WTC11 (cell line): ENCODE measurements around the gene MAMLD1.

ENCODE experiments used
- CTCF ChIP-seq: fragments of 200-600 bp; IDR thresholded peaks from 2 replicates; pipeline ENCODE4 v1.8.0; 2022; ENCODE audit warnings: antibody characterized with exemption
- E2F1 ChIP-seq: sonication (generic); formaldehyde crosslinking; IDR thresholded peaks from 2 replicates; pipeline ENCODE4 v1.8.0; 2022; ENCODE audit warnings: mild to moderate bottlenecking, missing genetic modification reagents
- HMGXB4 ChIP-seq: sonication (generic); formaldehyde crosslinking; IDR thresholded peaks from 2 replicates; pipeline ENCODE4 v1.8.1; 2023; ENCODE audit warnings: mild to moderate bottlenecking, moderate library complexity, missing genetic modification reagents
- KAT7 ChIP-seq: sonication (generic); formaldehyde crosslinking; IDR thresholded peaks from 2 replicates; pipeline ENCODE4 v1.8.1; 2023; ENCODE audit warnings: missing genetic modification reagents, mild to moderate bottlenecking, borderline replicate concordance
- NFYB ChIP-seq: sonication (generic); formaldehyde crosslinking; conservative IDR thresholded peaks from 2 replicates; pipeline ENCODE4 v1.8.0; 2022; ENCODE audit warnings: low read depth, missing genetic modification reagents
- TEAD1 ChIP-seq: sonication (generic); formaldehyde crosslinking; IDR thresholded peaks from 2 replicates; pipeline ENCODE4 v1.8.0; 2022; ENCODE audit warnings: mild to moderate bottlenecking, missing genetic modification reagents
- USF1 ChIP-seq: sonication (generic); formaldehyde crosslinking; IDR thresholded peaks from 2 replicates; pipeline ENCODE4 v1.8.0; 2022; ENCODE audit warnings: mild to moderate bottlenecking, missing genetic modification reagents

GRCh38 chrX:150508018-150508417 is 144.9 kb downstream of the MAMLD1 start:
- no peak for TF ChIP-seq NFYB (CRISPR knock-in tag)
- TF ChIP-seq E2F1, result no peak
- no peak for TF ChIP-seq KAT7 (CRISPR knock-in tag)
- no peak for TF ChIP-seq TEAD1 (CRISPR knock-in tag)
- no peak for TF ChIP-seq CTCF
- no peak for TF ChIP-seq USF1 (CRISPR knock-in tag)
- no peak for TF ChIP-seq HMGXB4 (CRISPR knock-in tag)
